PC-3 (cell line): ENCODE data around the gene PLXNA1.

Experiments used
- EZH2 ChIP-seq: fragments of 300-600 bp; sonication (generic); IDR thresholded peaks from one replicate; pipeline ENCODE4 v1.6.1; 2017; ENCODE audit warnings: antibody characterized with exemption, mild to moderate bottlenecking, low read length; ENCODE audit not compliant: unreplicated experiment
- EZH2phosphoT487 ChIP-seq: fragments of 300-600 bp; sonication (generic); IDR thresholded peaks from 2 replicates; pipeline ENCODE4 v1.6.1; 2018; ENCODE audit warnings: mild to moderate bottlenecking, antibody characterized with exemption, low read length, borderline replicate concordance
- TF ChIP-seq, protein P1 (sequence below): fragments of 300-600 bp; sonication (generic); conservative IDR thresholded peaks from 2 replicates; pipeline ENCODE4 v1.5.1; 2017; ENCODE audit warnings: antibody characterized with exemption, low read depth, mild to moderate bottlenecking, low read length

DNA sequence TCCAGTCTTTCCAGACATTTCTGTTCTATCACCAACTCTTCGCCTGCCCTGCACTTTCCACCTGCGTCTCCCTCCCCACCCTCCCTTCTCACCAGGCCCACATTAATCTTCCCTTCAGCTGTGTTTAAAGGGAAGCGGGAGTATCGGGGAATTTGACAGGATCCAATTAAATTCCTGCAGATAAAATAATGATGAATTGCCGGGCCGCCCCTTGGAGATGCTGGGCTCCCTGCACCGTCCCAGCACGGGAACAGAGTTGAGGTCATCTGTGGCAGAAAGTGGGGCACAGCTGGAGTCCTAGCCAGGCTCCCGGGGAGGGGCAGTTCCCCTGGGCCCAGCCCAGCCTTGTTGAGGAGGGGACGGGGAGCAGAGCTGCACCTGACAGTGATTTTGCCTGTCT, 30.3 kb downstream of the PLXNA1 start:
- TF ChIP-seq, protein P1, sequence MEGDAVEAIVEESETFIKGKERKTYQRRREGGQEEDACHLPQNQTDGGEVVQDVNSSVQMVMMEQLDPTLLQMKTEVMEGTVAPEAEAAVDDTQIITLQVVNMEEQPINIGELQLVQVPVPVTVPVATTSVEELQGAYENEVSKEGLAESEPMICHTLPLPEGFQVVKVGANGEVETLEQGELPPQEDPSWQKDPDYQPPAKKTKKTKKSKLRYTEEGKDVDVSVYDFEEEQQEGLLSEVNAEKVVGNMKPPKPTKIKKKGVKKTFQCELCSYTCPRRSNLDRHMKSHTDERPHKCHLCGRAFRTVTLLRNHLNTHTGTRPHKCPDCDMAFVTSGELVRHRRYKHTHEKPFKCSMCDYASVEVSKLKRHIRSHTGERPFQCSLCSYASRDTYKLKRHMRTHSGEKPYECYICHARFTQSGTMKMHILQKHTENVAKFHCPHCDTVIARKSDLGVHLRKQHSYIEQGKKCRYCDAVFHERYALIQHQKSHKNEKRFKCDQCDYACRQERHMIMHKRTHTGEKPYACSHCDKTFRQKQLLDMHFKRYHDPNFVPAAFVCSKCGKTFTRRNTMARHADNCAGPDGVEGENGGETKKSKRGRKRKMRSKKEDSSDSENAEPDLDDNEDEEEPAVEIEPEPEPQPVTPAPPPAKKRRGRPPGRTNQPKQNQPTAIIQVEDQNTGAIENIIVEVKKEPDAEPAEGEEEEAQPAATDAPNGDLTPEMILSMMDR = no peak
- no peak for TF ChIP-seq EZH2
- TF ChIP-seq EZH2phosphoT487 = no peak
